Prostate gland (tissue), 2 donors: ENCODE results near the gene KIF26B. TPM values are rescaled to one million over a fixed set of nuclear protein-coding genes. Genes with fewer than 3 reads are reported as not detected.

Experiments used
- DNase-seq: peaks from one replicate; pipeline ENCODE4 v3.0.0-alpha.2; 2019; ENCODE audit warnings: low spot score
- H3K27ac ChIP-seq, 2 donors: fragments of 200-600 bp; sonication (generic); 2 replicates each; pipeline ENCODE4 v1.5.1; 2017 to 2019
- H3K27me3 ChIP-seq: fragments of 200-600 bp; sonication (generic); replicated peaks from 2 replicates; pipeline ENCODE4 v1.5.1; 2019; ENCODE audit not compliant: insufficient read depth
- H3K36me3 ChIP-seq, 2 donors: fragments of 200-600 bp; sonication (generic); 1 replicate in 1 of 2; 2 replicates in 1 of 2; pipeline versions ENCODE4 v1.5.1 to v1.8.1; 2017 to 2019
- H3K4me1 ChIP-seq: fragments of 200-600 bp; sonication (generic); replicated peaks from 2 replicates; pipeline ENCODE4 v1.5.1; 2019
- H3K4me3 ChIP-seq, 2 donors: fragments of 200-600 bp; sonication (generic); 2 replicates each; pipeline ENCODE4 v1.5.1; 2017 to 2019
- H3K9me3 ChIP-seq: fragments of 200-600 bp; sonication (generic); 2 replicates; pipeline ENCODE4 v1.5.1; 2017
- CTCF ChIP-seq, 4 experiments: fragments of 200-600 bp in 2 of 4; fragments of 450-650 bp in 2 of 4; sonication (generic) in 2 of 4; IDR thresholded peaks; 1 replicate in 3 of 4; 2 replicates in 1 of 4; pipeline ENCODE4 v1.5.1; 2016 to 2019; ENCODE audit warnings: antibody characterized with exemption in 4 of 4, mild to moderate bottlenecking in 2 of 4, moderate library complexity in 2 of 4
- POLR2A ChIP-seq: fragments of 450-650 bp; IDR thresholded peaks from one replicate; pipeline ENCODE4 v1.6.1; 2016; ENCODE audit warnings: antibody characterized with exemption, mild to moderate bottlenecking
- POLR2AphosphoS5 ChIP-seq: sonication (generic); formaldehyde crosslinking; IDR thresholded peaks from one replicate; pipeline ENCODE4 v1.6.1; 2017; ENCODE audit warnings: antibody characterized with exemption
- WGBS: methylation state at CpG from one replicate; pipeline ENCODE4 v1.1.5; 2018; 5-methylcytosine and 5-hydroxymethylcytosine counted together
- intact Hi-C: fragments of 100-400 bp; cut with DNase I; formaldehyde crosslinking; loops from one replicate; pipeline ENCODE4 v1.14.2; 2022
- total RNA-seq, 2 donors: library from RNA; depleted of rRNA; stranded (reverse); fragments of >200 nt; gene quantifications; one replicate each; pipeline ENCODE4 v1.1.0, GENCODE V29; 2016

The KIF26B gene
- total RNA-seq, 2 donors from 2014 or later, result 3.3 to 3.8 TPM

GRCh38 chr1:245416781-245417180, 262.0 kb downstream of the KIF26B start:
- no peaks in the 10 kb centered on the region for H3K9me3 ChIP-seq
- no peaks in the 10 kb centered on the region for H3K4me1 ChIP-seq
- TF ChIP-seq POLR2A (no peak), POLR2AphosphoS5 (no peak), CTCF (IDR thresholded peaks at IDR 0.05) (no peak)
- no peaks in the 10 kb centered on the region for H3K27me3 ChIP-seq
- no peaks in the 10 kb centered on the region for H3K36me3 ChIP-seq
- no peak overlapping the region for H3K4me3 ChIP-seq
- intact Hi-C loops, result no loop called here
- 91% methylated on average over 2 of the region's 2 CpGs for WGBS
- no peak overlapping the region for H3K27ac ChIP-seq
- DNase-seq, result no peak

- no peak overlapping the region for H3K4me3 ChIP-seq
- intact Hi-C loops, result no loop called here
- H3K9me3 ChIP-seq, result no peaks in the 10 kb centered on the region
- no peaks in the 10 kb centered on the region for H3K36me3 ChIP-seq
- DNase-seq, result no peak
- H3K27me3 ChIP-seq, result no peaks in the 10 kb centered on the region
- no peak for TF ChIP-seq POLR2AphosphoS5
- TF ChIP-seq POLR2A, result no peak
- no peak for TF ChIP-seq CTCF (IDR thresholded peaks at IDR 0.05)
- no peak overlapping the region for H3K27ac ChIP-seq
- H3K4me1 ChIP-seq, result no peaks in the 10 kb centered on the region
- WGBS, result 72% methylated on average over 14 of the region's 14 CpGs
Observed at GRCh38 chr1:245418077-245418476, 263.3 kb downstream of the KIF26B start.

GRCh38 chr1:245419461-245419978, 264.7 kb downstream of the KIF26B start:
- 88% methylated on average over 15 of the region's 15 CpGs for WGBS

GRCh38 chr1:245419989-245420388, 265.2 kb downstream of the KIF26B start:
- 86% methylated on average over 7 of the region's 7 CpGs for WGBS
- DNase-seq, result no peak
- intact Hi-C loops, result no loop called here
- Histone ChIP-seq H3K4me3 (no peak overlapping the region), H3K36me3 (no peaks in the 10 kb centered on the region), H3K27me3 (no peaks in the 10 kb centered on the region), H3K9me3 (no peaks in the 10 kb centered on the region), H3K27ac (no peak overlapping the region), H3K4me1 (no peaks in the 10 kb centered on the region)
- TF ChIP-seq POLR2A (no peak), CTCF (IDR thresholded peaks at IDR 0.05) (no peak), POLR2AphosphoS5 (no peak)

More at GRCh38 chr1:245419461-245419978, 264.7 kb downstream of the KIF26B start:
- no peaks in the 10 kb centered on the region for H3K27me3 ChIP-seq
- DNase-seq, result no peak
- H3K27ac ChIP-seq, result no peak overlapping the region
- H3K36me3 ChIP-seq, result no peaks in the 10 kb centered on the region
- H3K9me3 ChIP-seq, result no peaks in the 10 kb centered on the region
- H3K4me1 ChIP-seq, result no peaks in the 10 kb centered on the region
- no peak for TF ChIP-seq POLR2AphosphoS5
- TF ChIP-seq POLR2A, result no peak
- TF ChIP-seq CTCF (IDR thresholded peaks at IDR 0.05), result no peak
- H3K4me3 ChIP-seq, result no peak overlapping the region
- intact Hi-C loops, result no loop called here

GRCh38 chr1:245420926-245421325, 266.1 kb downstream of the KIF26B start:
- intact Hi-C loops, result no loop called here
- Histone ChIP-seq H3K27me3 (no peaks in the 10 kb centered on the region), H3K4me1 (no peaks in the 10 kb centered on the region), H3K27ac (no peak overlapping the region), H3K9me3 (no peaks in the 10 kb centered on the region), H3K36me3 (no peaks in the 10 kb centered on the region), H3K4me3 (no peak overlapping the region)
- no peak for TF ChIP-seq CTCF (IDR thresholded peaks at IDR 0.05)
- no peak for TF ChIP-seq POLR2AphosphoS5
- TF ChIP-seq POLR2A, result no peak
- 82% methylated on average over 2 of the region's 2 CpGs for WGBS
- no peak for DNase-seq
